CD4-positive, alpha-beta T cell (primary cell): Measurements from ENCODE around the gene ELF1. TPM values are rescaled to one million over a fixed set of nuclear protein-coding genes. Genes with fewer than 3 reads are reported as not detected.
A peak's percentile ranks its signal among the peaks of the same experiment; 100 is the strongest.

Experiments used
- ATAC-seq: fragments of 200-7000 bp; cut with Tn5 transposase; one replicate; pipeline ENCODE4 v1.10.0; 2022; ENCODE audit warnings: mild to moderate bottlenecking; ENCODE audit not compliant: poor library complexity
- CTCF ChIA-PET: fragments of 350-600 bp; sonication (Branson Sonifier 250); formaldehyde crosslinking; loops from one replicate; lab custom pipeline; 2021; ENCODE audit warnings: antibody characterized with exemption, inconsistent platforms; lab: Charles Lee
- POLR2A ChIA-PET: fragments of 350-600 bp; sonication (Branson Sonifier 250); formaldehyde crosslinking; loops from one replicate; lab custom pipeline; 2021; ENCODE audit warnings: antibody characterized with exemption, inconsistent platforms; lab: Charles Lee
- DNase-seq, 14 experiments: peaks; one replicate each; pipeline ENCODE4 v3.0.0-alpha.2; 2013 to 2020; ENCODE audit warnings: mixed read lengths in 2 of 14
- H3K27ac ChIP-seq, 2 donors: one replicate each; pipeline versions ENCODE4 v1.5.1 to v1.7.0; 2013; ENCODE audit warnings: low read length in 2 of 2, low read depth in 1 of 2, mild to moderate bottlenecking in 1 of 2
- H3K27me3 ChIP-seq, 2 experiments: 1 replicate in 1 of 2; 2 replicates in 1 of 2; pipeline versions ENCODE4 v1.6.1 to v1.7.0; 2013; ENCODE audit warnings: low read length in 2 of 2, control low read depth in 1 of 2, mild to moderate bottlenecking in 1 of 2, moderate library complexity in 1 of 2; ENCODE audit not compliant: insufficient read depth in 2 of 2, control insufficient read depth in 1 of 2
- H3K36me3 ChIP-seq: one replicate; pipeline ENCODE4 v1.6.1; 2013; ENCODE audit warnings: low read length, control low read depth; ENCODE audit not compliant: insufficient read depth
- H3K4me1 ChIP-seq: one replicate; pipeline ENCODE4 v1.6.1; 2013; ENCODE audit warnings: low read length, control low read depth; ENCODE audit not compliant: insufficient read depth
- H3K4me3 ChIP-seq: one replicate; pipeline ENCODE4 v1.5.1; 2013; ENCODE audit warnings: mild to moderate bottlenecking, low read length, moderate library complexity
- H3K9me3 ChIP-seq, 2 experiments: 1 replicate in 1 of 2; 2 replicates in 1 of 2; pipeline versions ENCODE4 v1.6.1 to v1.7.0; 2013; ENCODE audit warnings: low read length in 2 of 2, mild to moderate bottlenecking in 2 of 2, control low read depth in 1 of 2, moderate library complexity in 1 of 2; ENCODE audit not compliant: control insufficient read depth in 1 of 2, insufficient read depth in 1 of 2
- H3K27ac Mint-ChIP-seq: one replicate; pipeline ENCODE4 v1.8.0; 2020; ENCODE audit warnings: mixed read lengths
- H3K27me3 Mint-ChIP-seq: one replicate; pipeline ENCODE4 v1.8.0; 2021; ENCODE audit warnings: mixed read lengths
- H3K36me3 Mint-ChIP-seq: one replicate; pipeline ENCODE4 v1.8.0; 2021; ENCODE audit warnings: low read depth, mixed read lengths
- H3K4me1 Mint-ChIP-seq: one replicate; pipeline ENCODE4 v1.8.0; 2021; ENCODE audit warnings: low read depth, mixed read lengths
- H3K4me3 Mint-ChIP-seq: one replicate; pipeline ENCODE4 v1.8.0; 2020; ENCODE audit warnings: mild to moderate bottlenecking, mixed read lengths
- H3K9me3 Mint-ChIP-seq: one replicate; pipeline ENCODE4 v1.8.0; 2020; ENCODE audit warnings: mixed read lengths
- intact Hi-C, 2 experiments: fragments of 100-400 bp; cut with DNase I in 1 of 2; cut with micrococcal nuclease in 1 of 2; formaldehyde crosslinking; loops; one replicate each; pipeline versions ENCODE4 v1.15.1 to v1.9.0; 2023 to 2025; cut with DNase I, micrococcal nuclease
- total RNA-seq, 174 experiments: library from RNA in 2 of 174; stranded (reverse) in 2 of 174; gene quantifications; one replicate each; pipeline ENCODE4 v1.2.3 and lab custom pipeline; 2021 to 2026
- TF ChIP-seq, protein P1 (sequence below): fragments of 200-600 bp; IDR thresholded peaks from one replicate; pipeline ENCODE4 v1.8.0; 2022; ENCODE audit warnings: antibody characterized with exemption, mild to moderate bottlenecking

The ELF1 gene
- total RNA-seq, 2 experiments from 2014 or later: 354 to 358 TPM

DNA sequence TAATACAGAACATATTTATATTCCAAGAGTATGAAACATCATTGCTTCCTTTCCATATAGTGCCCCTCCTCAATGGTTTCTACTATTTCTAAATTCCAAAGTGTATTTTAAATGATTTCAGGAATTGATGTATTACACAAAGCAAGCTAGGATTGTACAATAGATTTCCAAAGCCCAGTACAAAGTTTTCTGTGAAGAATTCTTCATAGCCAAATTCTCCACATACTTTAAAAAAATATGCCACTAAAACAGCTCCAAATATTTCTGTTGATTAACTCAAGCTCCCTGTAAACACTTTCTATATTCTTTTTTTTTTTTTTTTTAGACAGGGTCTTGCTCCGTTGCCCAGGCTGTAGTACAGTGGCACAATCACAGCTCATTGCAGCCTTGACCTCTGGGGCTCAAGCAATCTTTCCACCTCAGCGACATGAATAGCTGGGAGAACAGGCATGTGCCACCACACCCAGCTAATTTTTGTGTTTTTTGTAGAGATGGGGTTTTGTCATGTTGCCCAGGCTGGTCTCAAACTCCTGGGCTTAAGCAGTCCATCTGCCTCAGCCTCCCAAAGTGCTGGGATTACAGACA lies 50.6 kb downstream of the ELF1 start:
- Histone ChIP-seq H3K27ac (no peak overlapping the region), H3K27me3 (no peaks in the 10 kb centered on the region), H3K36me3 (peaks cover 15% of the 10 kb centered on the region), H3K4me3 (no peak overlapping the region), H3K4me1 (peaks cover 50% of the 10 kb centered on the region), H3K9me3 (no peaks in the 10 kb centered on the region)
- H3K27ac Mint-ChIP-seq: no peak overlapping the region
- no peak for DNase-seq
- TF ChIP-seq, protein P1, sequence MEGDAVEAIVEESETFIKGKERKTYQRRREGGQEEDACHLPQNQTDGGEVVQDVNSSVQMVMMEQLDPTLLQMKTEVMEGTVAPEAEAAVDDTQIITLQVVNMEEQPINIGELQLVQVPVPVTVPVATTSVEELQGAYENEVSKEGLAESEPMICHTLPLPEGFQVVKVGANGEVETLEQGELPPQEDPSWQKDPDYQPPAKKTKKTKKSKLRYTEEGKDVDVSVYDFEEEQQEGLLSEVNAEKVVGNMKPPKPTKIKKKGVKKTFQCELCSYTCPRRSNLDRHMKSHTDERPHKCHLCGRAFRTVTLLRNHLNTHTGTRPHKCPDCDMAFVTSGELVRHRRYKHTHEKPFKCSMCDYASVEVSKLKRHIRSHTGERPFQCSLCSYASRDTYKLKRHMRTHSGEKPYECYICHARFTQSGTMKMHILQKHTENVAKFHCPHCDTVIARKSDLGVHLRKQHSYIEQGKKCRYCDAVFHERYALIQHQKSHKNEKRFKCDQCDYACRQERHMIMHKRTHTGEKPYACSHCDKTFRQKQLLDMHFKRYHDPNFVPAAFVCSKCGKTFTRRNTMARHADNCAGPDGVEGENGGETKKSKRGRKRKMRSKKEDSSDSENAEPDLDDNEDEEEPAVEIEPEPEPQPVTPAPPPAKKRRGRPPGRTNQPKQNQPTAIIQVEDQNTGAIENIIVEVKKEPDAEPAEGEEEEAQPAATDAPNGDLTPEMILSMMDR: no peak
- no peaks in the 10 kb centered on the region for H3K9me3 Mint-ChIP-seq
- peaks cover 100% of the 10 kb centered on the region for H3K4me1 Mint-ChIP-seq
- H3K4me3 Mint-ChIP-seq: peak overlapping the region; percentile 71
- H3K27me3 Mint-ChIP-seq: no peaks in the 10 kb centered on the region
- POLR2A ChIA-PET: interaction anchor here (0.9 to 2.8 kb wide), 5 partner anchors 11 to 51 kb away, joined by 3 to 12 read pairs (median 3); partner anchors contain the start of gene ELF1
- H3K36me3 Mint-ChIP-seq: peaks cover 67% of the 10 kb centered on the region
- intact Hi-C loops: loop anchor here in 1 of 2 experiments (10.0 kb wide), 1 partner anchor 46 kb away; the partner anchor contains the start of gene ELF1
- CTCF ChIA-PET: interaction anchor here (1.8 kb wide), 1 partner anchor 25 kb away, joined by 4 read pairs; no protein-coding TSS in a partner anchor
- no peak for ATAC-seq

- intact Hi-C loops: loop anchor here in 1 of 2 experiments (2.0 to 10.0 kb wide), 2 partner anchors 15 to 49 kb away; partner anchors contain the start of gene ELF1
- CTCF ChIA-PET: interaction anchor here (1.1 to 1.8 kb wide), 3 partner anchors 8 to 88 kb away, joined by 3 to 5 read pairs (median 3); no protein-coding TSS in a partner anchor
These were observed 52.8 kb downstream of the ELF1 start for GRCh38 chr13:40966298-40966697.

DNA sequence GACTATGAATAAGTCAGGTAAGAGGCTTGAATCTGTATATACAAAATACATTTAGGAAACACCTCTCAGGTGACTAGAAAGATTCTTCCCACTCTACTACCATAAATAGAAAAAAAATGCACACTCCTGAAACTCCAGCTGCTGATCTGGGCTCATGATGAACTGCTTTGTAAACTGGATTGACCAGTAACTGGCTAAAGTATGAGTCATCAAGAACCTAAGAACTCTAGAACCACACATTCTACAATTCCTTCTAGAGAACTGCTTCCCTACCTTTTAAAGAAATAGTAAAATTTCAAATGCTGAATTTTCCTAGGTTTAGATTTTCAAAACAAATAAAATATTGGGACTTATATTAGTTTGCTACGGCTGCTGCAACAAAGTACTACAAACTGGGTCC lies 55.2 kb downstream of the ELF1 start:
- no peaks in the 10 kb centered on the region for H3K27me3 Mint-ChIP-seq
- H3K27me3 ChIP-seq: no peaks in the 10 kb centered on the region
- ChIA-PET POLR2A (interaction anchor here (1.4 kb wide), 1 partner anchor 18 kb away, joined by 4 read pairs; no protein-coding TSS in a partner anchor), CTCF (no interaction called here)
- H3K4me3 Mint-ChIP-seq: peak overlapping the region; percentile 25
- no peak overlapping the region for H3K4me3 ChIP-seq
- ATAC-seq (peak; percentile 32), DNase-seq (no peak)
- H3K4me1 ChIP-seq: peaks cover 63% of the 10 kb centered on the region
- H3K9me3 ChIP-seq: no peaks in the 10 kb centered on the region
- H3K4me1 Mint-ChIP-seq: peaks cover 92% of the 10 kb centered on the region
- intact Hi-C loops: loop anchor here in 1 of 2 experiments (10.0 kb wide), 1 partner anchor 51 kb away; the partner anchor contains the start of gene ELF1
- H3K36me3 Mint-ChIP-seq: peaks cover 71% of the 10 kb centered on the region
- TF ChIP-seq, protein P1: no peak
- H3K36me3 ChIP-seq: peaks cover 17% of the 10 kb centered on the region
- H3K27ac ChIP-seq: no peak overlapping the region
- H3K9me3 Mint-ChIP-seq: no peaks in the 10 kb centered on the region
- peak overlapping the region; percentile 2 for H3K27ac Mint-ChIP-seq

More at GRCh38 chr13:40966298-40966697, 52.8 kb downstream of the ELF1 start:
- no peak overlapping the region for H3K4me3 Mint-ChIP-seq
- no peaks in the 10 kb centered on the region for H3K9me3 Mint-ChIP-seq
- peaks cover 98% of the 10 kb centered on the region for H3K4me1 Mint-ChIP-seq
- peaks cover 70% of the 10 kb centered on the region for H3K36me3 Mint-ChIP-seq
- peaks cover 15% of the 10 kb centered on the region for H3K36me3 ChIP-seq
- no peak for ATAC-seq
- no peaks in the 10 kb centered on the region for H3K9me3 ChIP-seq
- H3K27me3 Mint-ChIP-seq: no peaks in the 10 kb centered on the region
- H3K27me3 ChIP-seq: no peaks in the 10 kb centered on the region
- POLR2A ChIA-PET: interaction anchor here (1.2 to 2.8 kb wide), 4 partner anchors 8 to 53 kb away, joined by 4 to 12 read pairs (median 6); partner anchors contain the start of gene ELF1
- H3K27ac Mint-ChIP-seq: no peak overlapping the region
- H3K4me1 ChIP-seq: peaks cover 67% of the 10 kb centered on the region
- TF ChIP-seq, protein P1: no peak
- H3K4me3 ChIP-seq: no peak overlapping the region
- no peak overlapping the region for H3K27ac ChIP-seq
- DNase-seq: peak in 1 of 14 experiments; percentile 41
